Amygdala (tissue), 56 donors: ENCODE data around the gene IL11RA.

ENCODE experiments used
- DNase-seq, 56 donors: peaks; one replicate each; lab custom pipeline; 2025; lab: John Stamatoyannopoulos, UW

Gene IL11RA

GRCh38 chr9:34651321-34651720 lies 664 bp upstream of the IL11RA start:
- DNase-seq: no peak

- DNase-seq: no peak
Observed at GRCh38 chr9:34652602-34653000, 616 bp downstream of the IL11RA start.

GRCh38 chr9:34653151-34654072 lies 1.4 kb downstream of the IL11RA start:
- peak in 6 of 56 donors; percentile 6 to 32 (median 16) for DNase-seq

GRCh38 chr9:34654323-34655051 lies 2.5 kb downstream of the IL11RA start:
- peak in 54 of 56 donors; percentile 12 to 87 (median 71) for DNase-seq

- DNase-seq: no peak
Observed at GRCh38 chr9:34655394-34655793, 3.4 kb downstream of the IL11RA start.

GRCh38 chr9:34656992-34657391 lies 5.0 kb downstream of the IL11RA start:
- DNase-seq: no peak

GRCh38 chr9:34658461-34658860 lies 6.5 kb downstream of the IL11RA start:
- DNase-seq: no peak

- DNase-seq: no peak
Observed at GRCh38 chr9:34659592-34660253, 7.7 kb downstream of the IL11RA start.

- no peak for DNase-seq
Observed at GRCh38 chr9:34662526-34663302, 10.7 kb downstream of the IL11RA start, which contains the start of gene CCL27. TSS of gene CCL27 (minus strand) at chr9:34662657. CDS start at chr9:34662633, 24 bp downstream.

- DNase-seq: no peak
Observed at GRCh38 chr9:34663303-34663605, 11.3 kb downstream of the IL11RA start.

GRCh38 chr9:34664281-34665066 lies 12.5 kb downstream of the IL11RA start:
- DNase-seq: peak in 50 of 56 donors; percentile 6 to 85 (median 48)

GRCh38 chr9:34665067-34665380 lies 13.0 kb downstream of the IL11RA start:
- DNase-seq: peak in 1 of 56 donors; percentile 52

- DNase-seq: peak in 55 of 56 donors; percentile 52 to 97 (median 89)
Observed at GRCh38 chr9:34665381-34666250, 13.6 kb downstream of the IL11RA start.

- DNase-seq: no peak
Observed at GRCh38 chr9:34669809-34670562, 18.0 kb downstream of the IL11RA start.

- DNase-seq: no peak
Observed at GRCh38 chr9:34671307-34671706, 19.3 kb downstream of the IL11RA start.

GRCh38 chr9:34674440-34674839 lies 22.5 kb downstream of the IL11RA start:
- no peak for DNase-seq

GRCh38 chr9:34675048-34675714 lies 23.2 kb downstream of the IL11RA start:
- peak in 23 of 56 donors; percentile 1 to 53 (median 12) for DNase-seq
